Gastroesophageal sphincter (tissue), 3 donors: ENCODE results near the gene CD38.

Experiments
- POLR2A ChIP-seq, 2 donors: fragments of 450-650 bp; IDR thresholded peaks; one replicate each; pipeline ENCODE4 v1.6.1; 2017; ENCODE audit warnings: antibody characterized with exemption in 2 of 2, mild to moderate bottlenecking in 2 of 2, moderate library complexity in 1 of 2
- POLR2AphosphoS5 ChIP-seq: sonication (generic); formaldehyde crosslinking; IDR thresholded peaks from one replicate; pipeline ENCODE4 v1.6.1; 2017; ENCODE audit warnings: antibody characterized with exemption
- TF ChIP-seq, protein P1 (sequence below), 4 experiments: fragments of 200-600 bp in 2 of 4; fragments of 450-650 bp in 2 of 4; sonication (generic) in 1 of 4; IDR thresholded peaks; one replicate each; pipeline ENCODE4 v1.5.1; 2017 to 2019; ENCODE audit warnings: antibody characterized with exemption in 4 of 4, mild to moderate bottlenecking in 2 of 4, moderate library complexity in 2 of 4

DNA sequence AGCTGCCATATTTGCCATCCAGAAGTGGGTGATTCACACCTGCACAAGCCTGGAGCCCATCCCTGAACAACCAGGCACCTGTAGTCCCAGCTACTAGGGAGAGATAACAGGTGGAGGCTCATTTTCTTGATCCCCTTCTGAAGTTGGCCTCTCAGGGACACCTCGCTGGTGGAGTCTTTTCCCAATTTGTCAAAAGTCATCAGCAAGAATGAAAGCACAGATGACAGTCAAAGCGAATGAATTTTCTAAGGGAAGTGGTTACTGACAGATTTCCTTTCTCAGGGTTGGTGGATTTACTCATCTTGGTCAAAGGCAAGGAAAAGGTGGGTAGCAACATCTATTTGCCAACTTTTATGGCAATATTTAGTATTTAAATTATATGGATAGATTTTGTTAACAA, 123.9 kb downstream of the CD38 start:
- TF ChIP-seq POLR2AphosphoS5 (no peak), POLR2A (IDR thresholded peaks at IDR 0.05) (no peak)
- TF ChIP-seq, protein P1, sequence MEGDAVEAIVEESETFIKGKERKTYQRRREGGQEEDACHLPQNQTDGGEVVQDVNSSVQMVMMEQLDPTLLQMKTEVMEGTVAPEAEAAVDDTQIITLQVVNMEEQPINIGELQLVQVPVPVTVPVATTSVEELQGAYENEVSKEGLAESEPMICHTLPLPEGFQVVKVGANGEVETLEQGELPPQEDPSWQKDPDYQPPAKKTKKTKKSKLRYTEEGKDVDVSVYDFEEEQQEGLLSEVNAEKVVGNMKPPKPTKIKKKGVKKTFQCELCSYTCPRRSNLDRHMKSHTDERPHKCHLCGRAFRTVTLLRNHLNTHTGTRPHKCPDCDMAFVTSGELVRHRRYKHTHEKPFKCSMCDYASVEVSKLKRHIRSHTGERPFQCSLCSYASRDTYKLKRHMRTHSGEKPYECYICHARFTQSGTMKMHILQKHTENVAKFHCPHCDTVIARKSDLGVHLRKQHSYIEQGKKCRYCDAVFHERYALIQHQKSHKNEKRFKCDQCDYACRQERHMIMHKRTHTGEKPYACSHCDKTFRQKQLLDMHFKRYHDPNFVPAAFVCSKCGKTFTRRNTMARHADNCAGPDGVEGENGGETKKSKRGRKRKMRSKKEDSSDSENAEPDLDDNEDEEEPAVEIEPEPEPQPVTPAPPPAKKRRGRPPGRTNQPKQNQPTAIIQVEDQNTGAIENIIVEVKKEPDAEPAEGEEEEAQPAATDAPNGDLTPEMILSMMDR (IDR thresholded peaks at IDR 0.05): no peak
